Measurements from ENCODE around the gene RGS11. TPM values are rescaled to one million over a fixed set of nuclear protein-coding genes. Genes with fewer than 3 reads are reported as not detected.

Gene RGS11
- total and polyA plus RNA-seq, 2 of the 4 experiments (the other 2 are of a cell fraction) = under 0.01 to 0.48 TPM

DNA sequence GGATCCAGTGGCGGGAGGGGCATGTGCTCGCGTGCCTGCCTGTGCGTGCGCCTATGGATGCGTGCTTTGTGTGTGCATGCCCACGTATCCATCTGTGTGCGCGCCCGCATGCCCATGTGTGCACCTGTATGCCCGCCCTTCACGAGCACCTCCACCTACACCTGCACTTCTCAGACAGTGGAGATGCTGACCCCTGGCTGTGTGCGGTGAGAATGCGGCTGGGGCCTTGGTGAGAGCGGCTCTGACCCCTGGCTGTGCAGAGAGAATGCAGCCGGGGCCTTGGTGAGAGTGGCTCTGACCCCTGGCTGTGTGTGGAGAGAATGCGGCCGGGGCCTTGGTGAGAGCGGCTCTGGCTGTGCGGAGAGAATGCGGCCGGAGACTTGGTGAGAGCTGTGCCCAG is 42.9 kb upstream of the RGS11 start:
- WGBS, 2 experiments (ENCODE audit: extremely low coverage in 2 of 2, insufficient read length in 1 of 2) = 79% methylated on average over 10 of the region's 22 CpGs; no CpG with 5 or more reads in 1 of the 2 experiments

More for the DNA sequence above, 42.9 kb upstream of the RGS11 start:
- Histone ChIP-seq H3K27ac (ENCODE audit: insufficient read depth, low read length) (no peak overlapping the region), H4K5ac (ENCODE audit: low read depth, low read length) (no peak overlapping the region), H2BK15ac (ENCODE audit: low read depth, low read length) (no peak overlapping the region), H3K9ac (ENCODE audit: low read depth, low read length) (no peak overlapping the region), H3K4me1 (ENCODE audit: control insufficient read depth, insufficient read depth, low read length) (no peaks in the 10 kb centered on the region), H4K20me1 (ENCODE audit: insufficient read depth, low read length) (peaks cover 68% of the 10 kb centered on the region), H4K91ac (ENCODE audit: insufficient read depth, low read depth, low read length) (no peak overlapping the region), H4K8ac (ENCODE audit: low read depth in 2 of 2, low read length in 2 of 2) (no peak overlapping the region), H2BK120ac (ENCODE audit: low read depth, low read length) (no peak overlapping the region), H3K4ac (ENCODE audit: low read depth, low read length) (no peak overlapping the region), H2BK20ac (ENCODE audit: low read depth, low read length) (no peak overlapping the region), H3K9me3 (ENCODE audit: control insufficient read depth, insufficient read depth, low read length) (no peaks in the 10 kb centered on the region), H3K36me3 (ENCODE audit: control insufficient read depth, insufficient read depth, low read length) (peaks cover 16% of the 10 kb centered on the region), H3K4me3 (ENCODE audit: insufficient read depth, low read depth, low read length) (no peak overlapping the region), H3K9me1 (ENCODE audit: insufficient read depth, low read length) (peaks cover 15% of the 10 kb centered on the region), H3K4me2 (ENCODE audit: low read depth, low read length) (no peak overlapping the region), H3K23ac (ENCODE audit: low read depth, low read length) (no peak overlapping the region), H3K27me3 (ENCODE audit: control insufficient read depth, insufficient read depth, low read length) (no peaks in the 10 kb centered on the region), H3K14ac (replicated peaks; ENCODE audit: low read depth, low read length) (no peak overlapping the region), H2BK5ac (ENCODE audit: low read depth, low read length, poor library complexity, severe bottlenecking) (no peak overlapping the region), H3K79me1 (ENCODE audit: low read depth in 1 of 2, low read length in 2 of 2) (peaks cover 47 to 75% of the 10 kb centered on the region in 2 experiments), H3K56ac (ENCODE audit: extremely low read depth, insufficient read depth, low read length) (no peak overlapping the region), H2AFZ (replicated peaks; ENCODE audit: low read length, poor library complexity) (no peak overlapping the region), H2AK9ac (replicated peaks; ENCODE audit: low read depth, low read length, poor library complexity) (no peak overlapping the region), H3K18ac (ENCODE audit: low read depth, low read length) (no peak overlapping the region), H2AK5ac (ENCODE audit: low read depth, low read length) (no peak overlapping the region)
- BruUV-seq (replicated peaks) = no TSS peak
- ChIA-PET POLR2A (ENCODE audit: unreplicated experiment) (interaction anchor here (0.6 kb wide), 1 partner anchor 34 kb away, joined by 9 read pairs; the partner anchor contains the start of gene AXIN1), CTCF (no interaction called here)
- in situ Hi-C loops (cut with MboI; ENCODE audit: low sequenced_read_pairs) (no loop called here), dilution Hi-C loops (cut with HindIII; ENCODE audit: low sequenced_read_pairs, unreplicated experiment) (no loop called here), intact Hi-C loops (cut with micrococcal nuclease) (no loop called here)
- TF ChIP-seq CHD1 (IDR thresholded peaks at IDR 0.05; ENCODE audit: low read depth, low read length) (no peak), RFX5 (IDR thresholded peaks at IDR 0.05; ENCODE audit: low read depth, low read length) (no peak), MAZ (IDR thresholded peaks at IDR 0.05; ENCODE audit: borderline replicate concordance, low read depth, low read length) (no peak), RCOR1 (IDR thresholded peaks at IDR 0.05; ENCODE audit: insufficient replicate concordance, low read length) (no peak), FOS (IDR thresholded peaks at IDR 0.05; ENCODE audit: low read depth, low read length) (no peak), MXI1 (IDR thresholded peaks at IDR 0.05; ENCODE audit: borderline replicate concordance, low read depth, low read length) (no peak), MAFK (IDR thresholded peaks at IDR 0.05; ENCODE audit: low read depth, low read length) (no peak)
- TF ChIP-seq, protein P1, sequence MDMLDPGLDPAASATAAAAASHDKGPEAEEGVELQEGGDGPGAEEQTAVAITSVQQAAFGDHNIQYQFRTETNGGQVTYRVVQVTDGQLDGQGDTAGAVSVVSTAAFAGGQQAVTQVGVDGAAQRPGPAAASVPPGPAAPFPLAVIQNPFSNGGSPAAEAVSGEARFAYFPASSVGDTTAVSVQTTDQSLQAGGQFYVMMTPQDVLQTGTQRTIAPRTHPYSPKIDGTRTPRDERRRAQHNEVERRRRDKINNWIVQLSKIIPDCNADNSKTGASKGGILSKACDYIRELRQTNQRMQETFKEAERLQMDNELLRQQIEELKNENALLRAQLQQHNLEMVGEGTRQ (IDR thresholded peaks at IDR 0.05; ENCODE audit: low read depth, low read length) = no peak
- TF ChIP-seq, protein P2, sequence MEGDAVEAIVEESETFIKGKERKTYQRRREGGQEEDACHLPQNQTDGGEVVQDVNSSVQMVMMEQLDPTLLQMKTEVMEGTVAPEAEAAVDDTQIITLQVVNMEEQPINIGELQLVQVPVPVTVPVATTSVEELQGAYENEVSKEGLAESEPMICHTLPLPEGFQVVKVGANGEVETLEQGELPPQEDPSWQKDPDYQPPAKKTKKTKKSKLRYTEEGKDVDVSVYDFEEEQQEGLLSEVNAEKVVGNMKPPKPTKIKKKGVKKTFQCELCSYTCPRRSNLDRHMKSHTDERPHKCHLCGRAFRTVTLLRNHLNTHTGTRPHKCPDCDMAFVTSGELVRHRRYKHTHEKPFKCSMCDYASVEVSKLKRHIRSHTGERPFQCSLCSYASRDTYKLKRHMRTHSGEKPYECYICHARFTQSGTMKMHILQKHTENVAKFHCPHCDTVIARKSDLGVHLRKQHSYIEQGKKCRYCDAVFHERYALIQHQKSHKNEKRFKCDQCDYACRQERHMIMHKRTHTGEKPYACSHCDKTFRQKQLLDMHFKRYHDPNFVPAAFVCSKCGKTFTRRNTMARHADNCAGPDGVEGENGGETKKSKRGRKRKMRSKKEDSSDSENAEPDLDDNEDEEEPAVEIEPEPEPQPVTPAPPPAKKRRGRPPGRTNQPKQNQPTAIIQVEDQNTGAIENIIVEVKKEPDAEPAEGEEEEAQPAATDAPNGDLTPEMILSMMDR (conservative IDR thresholded peaks at IDR 0.05; ENCODE audit: low read depth, low read length) = no peak
- TF ChIP-seq, protein P3, sequence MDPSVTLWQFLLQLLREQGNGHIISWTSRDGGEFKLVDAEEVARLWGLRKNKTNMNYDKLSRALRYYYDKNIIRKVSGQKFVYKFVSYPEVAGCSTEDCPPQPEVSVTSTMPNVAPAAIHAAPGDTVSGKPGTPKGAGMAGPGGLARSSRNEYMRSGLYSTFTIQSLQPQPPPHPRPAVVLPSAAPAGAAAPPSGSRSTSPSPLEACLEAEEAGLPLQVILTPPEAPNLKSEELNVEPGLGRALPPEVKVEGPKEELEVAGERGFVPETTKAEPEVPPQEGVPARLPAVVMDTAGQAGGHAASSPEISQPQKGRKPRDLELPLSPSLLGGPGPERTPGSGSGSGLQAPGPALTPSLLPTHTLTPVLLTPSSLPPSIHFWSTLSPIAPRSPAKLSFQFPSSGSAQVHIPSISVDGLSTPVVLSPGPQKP (IDR thresholded peaks at IDR 0.05; ENCODE audit: borderline replicate concordance, low read depth, low read length) = no peak
- no peak for DNase-seq
- no peak for ATAC-seq (ENCODE audit: low read depth)
